WTC11 (cell line): Measurements from ENCODE around the gene RASSF1. TPM values are rescaled to one million over a fixed set of nuclear protein-coding genes. Genes with fewer than 3 reads are reported as not detected.
"Not testable (repeated sequence)": the region's sequence is repeated elsewhere in the genome, so short reads cannot be mapped to it uniquely, and the experiment has no call there.

Source experiments
- ATAC-seq: fragments of 200-7000 bp; cut with Tn5 transposase; 2 replicates; pipeline ENCODE4 v1.10.0; 2021; ENCODE audit warnings: mild to moderate bottlenecking, moderate library complexity
- CTCF ChIA-PET: fragments of 300-600 bp; sonication (Branson Sonifier 250); formaldehyde crosslinking; loops from one replicate; lab custom pipeline; 2021; ENCODE audit warnings: antibody characterized with exemption; lab: Charles Lee
- POLR2A ChIA-PET: fragments of 350-600 bp; sonication (Branson Sonifier 250); formaldehyde crosslinking; loops from one replicate; lab custom pipeline; 2021; ENCODE audit warnings: antibody characterized with exemption; lab: Charles Lee
- DNase-seq: peaks from one replicate; pipeline ENCODE4 v3.0.0; 2021; ENCODE audit warnings: low spot score
- H3K27ac Mint-ChIP-seq: 2 replicates; pipeline ENCODE4 v1.8.0; 2021; ENCODE audit warnings: mixed read lengths
- H3K27me3 Mint-ChIP-seq: 2 replicates; pipeline ENCODE4 v1.8.0; 2021; ENCODE audit warnings: low read depth, mild to moderate bottlenecking, moderate library complexity, mixed read lengths
- H3K36me3 Mint-ChIP-seq: 2 replicates; pipeline ENCODE4 v1.8.0; 2021; ENCODE audit warnings: mixed read lengths
- H3K4me1 Mint-ChIP-seq: 2 replicates; pipeline ENCODE4 v1.8.0; 2022; ENCODE audit warnings: mixed read lengths
- H3K4me3 Mint-ChIP-seq: 2 replicates; pipeline ENCODE4 v1.8.0; 2021; ENCODE audit warnings: mild to moderate bottlenecking, moderate library complexity, mixed read lengths
- H3K9me3 Mint-ChIP-seq: 2 replicates; pipeline ENCODE4 v1.8.0; 2021; ENCODE audit warnings: mixed read lengths
- JAZF1 ChIP-seq: fragments of 250-450 bp; sonication (Bioruptor Pico); IDR thresholded peaks from 2 replicates; pipeline ENCODE4 v1.9.0; 2021; ENCODE audit warnings: moderate library complexity, mild to moderate bottlenecking, inconsistent platforms
- NFATC4 ChIP-seq: fragments of 250-450 bp; sonication (Bioruptor Pico); IDR thresholded peaks from 2 replicates; pipeline ENCODE4 v1.9.0; 2021; ENCODE audit warnings: mild to moderate bottlenecking
- NR2C2 ChIP-seq: sonication (generic); formaldehyde crosslinking; IDR thresholded peaks from 2 replicates; pipeline ENCODE4 v1.8.0; 2022; ENCODE audit warnings: mild to moderate bottlenecking, missing genetic modification reagents
- OVOL2 ChIP-seq: fragments of 250-450 bp; sonication (Bioruptor Pico); IDR thresholded peaks from 2 replicates; pipeline ENCODE4 v1.9.0; 2021; ENCODE audit warnings: mild to moderate bottlenecking, borderline replicate concordance
- SMAD3 ChIP-seq: sonication (generic); formaldehyde crosslinking; IDR thresholded peaks from 2 replicates; pipeline ENCODE4 v1.8.0; 2022; ENCODE audit warnings: missing genetic modification reagents, mild to moderate bottlenecking, borderline replicate concordance
- ZNF317 ChIP-seq: sonication (generic); formaldehyde crosslinking; IDR thresholded peaks from 2 replicates; pipeline ENCODE4 v1.8.1; 2023; ENCODE audit warnings: low read depth, mild to moderate bottlenecking, moderate library complexity, missing genetic modification reagents, borderline replicate concordance
- total RNA-seq: library from RNA; stranded (reverse); gene quantifications from 3 replicates; pipeline ENCODE4 v1.2.3, GENCODE V29; 2021
- TF ChIP-seq, protein P1 (sequence below): fragments of 250-450 bp; sonication (Bioruptor Pico); conservative IDR thresholded peaks from 2 replicates; pipeline ENCODE4 v1.9.0; 2021; ENCODE audit warnings: mild to moderate bottlenecking
- TF ChIP-seq, protein P2 (sequence below): fragments of 250-450 bp; sonication (Bioruptor Pico); IDR thresholded peaks from 2 replicates; pipeline ENCODE4 v1.9.0; 2021; ENCODE audit warnings: mild to moderate bottlenecking
- TF ChIP-seq, protein P3 (sequence below): sonication (generic); formaldehyde crosslinking; IDR thresholded peaks from 2 replicates; pipeline ENCODE4 v1.8.0; 2023; ENCODE audit warnings: mild to moderate bottlenecking, missing genetic modification reagents
- TF ChIP-seq, protein P4 (sequence below): sonication (generic); formaldehyde crosslinking; IDR thresholded peaks from 2 replicates; pipeline ENCODE4 v1.8.1; 2022; ENCODE audit warnings: mild to moderate bottlenecking, missing genetic modification reagents, moderate library complexity, borderline replicate concordance
- TF ChIP-seq, protein P5 (sequence below): sonication (generic); formaldehyde crosslinking; IDR thresholded peaks from 2 replicates; pipeline ENCODE4 v1.8.0; 2023; ENCODE audit warnings: missing genetic modification reagents
- TF ChIP-seq, protein P6 (sequence below): sonication (generic); formaldehyde crosslinking; IDR thresholded peaks from 2 replicates; pipeline ENCODE4 v1.8.0; 2022; ENCODE audit warnings: missing genetic modification reagents
- TF ChIP-seq, protein P7 (sequence below): sonication (generic); formaldehyde crosslinking; conservative IDR thresholded peaks from 2 replicates; pipeline ENCODE4 v1.8.1; 2022; ENCODE audit warnings: mild to moderate bottlenecking, missing genetic modification reagents
- TF ChIP-seq, protein P8 (sequence below): fragments of 250-450 bp; sonication (Bioruptor Pico); IDR thresholded peaks from 2 replicates; pipeline ENCODE4 v1.9.0; 2021; ENCODE audit warnings: mild to moderate bottlenecking

RASSF1 gene
- total RNA-seq, 1 experiment from 2014 or later, result 14.5 TPM

DNA sequence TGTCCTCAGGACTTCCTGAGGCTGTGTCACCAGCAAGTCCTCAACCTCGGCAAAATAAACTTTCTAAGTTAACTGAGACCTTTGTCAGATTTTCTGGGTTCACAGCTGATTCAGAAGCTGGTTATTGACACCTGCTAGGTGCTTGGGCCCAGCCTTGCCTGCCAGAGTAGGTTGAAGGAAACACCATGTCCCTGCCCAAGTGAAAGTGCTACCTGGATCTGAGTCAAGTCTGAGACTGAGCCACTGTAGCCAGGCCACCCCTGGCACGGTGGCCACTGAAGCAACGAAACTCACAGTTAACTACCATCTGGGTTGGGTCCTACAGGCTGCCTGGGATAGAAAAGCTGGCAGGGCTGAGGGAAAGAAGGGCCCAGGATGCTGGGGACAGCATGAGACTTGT, 26.3 kb downstream of the RASSF1 start:
- no peak overlapping the region for H3K4me3 Mint-ChIP-seq
- no peak for TF ChIP-seq ZNF317 (CRISPR knock-in tag)
- ChIA-PET POLR2A (interaction anchor here (0.6 kb wide), 1 partner anchor 22 kb away, joined by 3 read pairs; the partner anchor contains the start of gene IFRD2), CTCF (no interaction called here)
- peaks cover 5% of the 10 kb centered on the region; the same call in 1 of the 2 replicates for H3K4me1 Mint-ChIP-seq
- H3K36me3 Mint-ChIP-seq, result peaks cover 47% of the 10 kb centered on the region
- no peak for ATAC-seq
- peak overlapping the region; percentile 45; the same call in 1 of the 2 replicates for H3K27ac Mint-ChIP-seq
- peaks cover 6% of the 10 kb centered on the region; the same call in 1 of the 2 replicates for H3K27me3 Mint-ChIP-seq
- no peak for DNase-seq
- H3K9me3 Mint-ChIP-seq, result peaks cover 13% of the 10 kb centered on the region

DNA sequence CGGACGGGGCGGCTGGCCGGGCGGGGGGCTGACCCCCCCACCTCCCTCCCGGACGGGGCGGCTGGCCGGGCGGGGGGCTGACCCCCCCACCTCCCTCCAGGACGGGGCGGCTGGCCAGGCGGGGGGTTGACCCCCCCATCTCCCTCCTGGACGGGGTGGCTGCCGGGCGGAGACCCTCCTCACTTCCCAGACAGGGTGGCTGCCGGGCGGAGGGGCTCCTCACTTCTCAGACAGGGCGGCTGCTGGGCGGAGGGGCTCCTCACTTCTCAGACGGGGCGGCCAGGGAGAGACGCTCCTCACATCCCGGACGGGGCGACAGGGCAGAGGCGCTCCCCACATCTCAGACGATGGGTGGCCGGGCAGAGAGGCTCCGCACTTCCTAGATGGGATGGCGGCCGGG, 28.6 kb downstream of the RASSF1 start:
- POLR2A ChIA-PET, H3K4me3 Mint-ChIP-seq, DNase-seq, CTCF ChIA-PET, H3K4me1 Mint-ChIP-seq, ATAC-seq, H3K27ac Mint-ChIP-seq: not testable (repeated sequence)
- Mint-ChIP-seq H3K9me3 (peaks cover 13% of the 10 kb centered on the region), H3K27me3 (peaks cover 16% of the 10 kb centered on the region; the same call in 1 of the 2 replicates), H3K36me3 (peaks cover 42% of the 10 kb centered on the region)

DNA sequence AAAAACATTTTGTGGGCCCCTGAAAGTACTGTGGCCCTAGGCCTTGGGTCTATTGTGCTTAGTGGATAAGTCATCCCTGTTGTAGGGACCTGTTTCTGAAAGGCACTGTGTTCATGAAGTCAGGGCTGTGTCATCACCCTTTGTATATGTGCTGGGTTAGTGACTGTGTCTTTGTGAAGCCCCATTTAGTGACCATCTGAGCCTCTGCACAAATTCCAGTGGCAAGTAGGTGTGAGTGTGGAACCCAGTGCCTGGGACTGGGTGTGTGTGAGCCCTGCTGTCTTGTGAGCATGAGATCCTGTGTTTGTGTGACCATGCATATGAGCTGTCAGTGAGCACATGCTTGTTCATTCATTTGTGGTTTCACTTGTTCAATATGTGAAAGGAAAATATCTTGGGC, 36.0 kb downstream of the RASSF1 start:
- CTCF ChIA-PET, result no interaction called here
- TF ChIP-seq SMAD3, result no peak
- TF ChIP-seq, protein P1, sequence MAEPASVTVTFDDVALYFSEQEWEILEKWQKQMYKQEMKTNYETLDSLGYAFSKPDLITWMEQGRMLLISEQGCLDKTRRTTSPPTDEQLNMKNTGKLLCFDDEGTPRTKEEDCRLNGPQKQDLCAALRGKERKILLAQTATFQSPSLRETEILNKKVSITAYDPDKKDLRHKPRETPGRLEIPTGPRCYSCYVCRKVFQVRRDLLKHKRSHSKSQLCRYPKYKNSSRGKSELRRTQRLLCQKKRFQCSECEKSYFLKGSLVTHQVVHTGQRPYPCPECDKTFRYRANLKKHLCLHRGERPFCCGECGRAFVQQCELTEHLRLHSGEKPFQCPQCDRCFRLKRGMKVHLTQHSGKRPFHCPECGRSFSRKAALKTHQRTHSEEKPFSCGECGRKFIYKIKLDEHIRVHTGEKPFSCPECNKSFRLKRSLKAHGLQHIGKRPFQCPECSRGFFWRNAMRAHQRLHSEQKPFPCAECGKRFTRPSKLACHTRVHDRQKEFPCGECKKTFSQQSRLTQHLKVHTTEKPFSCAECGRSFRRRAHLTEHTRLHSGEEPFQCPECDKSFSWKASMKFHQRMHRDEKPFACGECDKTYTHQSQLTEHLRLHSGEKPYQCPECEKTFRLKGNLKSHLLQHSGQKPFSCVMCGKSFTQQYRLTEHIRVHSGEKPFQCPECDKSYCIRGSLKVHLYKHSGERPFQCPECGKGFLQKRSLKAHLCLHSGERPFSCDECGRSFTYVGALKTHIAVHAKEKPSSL (CRISPR knock-in tag), result no peak
- no peak for TF ChIP-seq JAZF1 (CRISPR knock-in tag)
- TF ChIP-seq, protein P2, sequence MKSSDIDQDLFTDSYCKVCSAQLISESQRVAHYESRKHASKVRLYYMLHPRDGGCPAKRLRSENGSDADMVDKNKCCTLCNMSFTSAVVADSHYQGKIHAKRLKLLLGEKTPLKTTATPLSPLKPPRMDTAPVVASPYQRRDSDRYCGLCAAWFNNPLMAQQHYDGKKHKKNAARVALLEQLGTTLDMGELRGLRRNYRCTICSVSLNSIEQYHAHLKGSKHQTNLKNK, result no peak
- TF ChIP-seq NR2C2 (CRISPR knock-in tag), result no peak
- TF ChIP-seq, protein P3, sequence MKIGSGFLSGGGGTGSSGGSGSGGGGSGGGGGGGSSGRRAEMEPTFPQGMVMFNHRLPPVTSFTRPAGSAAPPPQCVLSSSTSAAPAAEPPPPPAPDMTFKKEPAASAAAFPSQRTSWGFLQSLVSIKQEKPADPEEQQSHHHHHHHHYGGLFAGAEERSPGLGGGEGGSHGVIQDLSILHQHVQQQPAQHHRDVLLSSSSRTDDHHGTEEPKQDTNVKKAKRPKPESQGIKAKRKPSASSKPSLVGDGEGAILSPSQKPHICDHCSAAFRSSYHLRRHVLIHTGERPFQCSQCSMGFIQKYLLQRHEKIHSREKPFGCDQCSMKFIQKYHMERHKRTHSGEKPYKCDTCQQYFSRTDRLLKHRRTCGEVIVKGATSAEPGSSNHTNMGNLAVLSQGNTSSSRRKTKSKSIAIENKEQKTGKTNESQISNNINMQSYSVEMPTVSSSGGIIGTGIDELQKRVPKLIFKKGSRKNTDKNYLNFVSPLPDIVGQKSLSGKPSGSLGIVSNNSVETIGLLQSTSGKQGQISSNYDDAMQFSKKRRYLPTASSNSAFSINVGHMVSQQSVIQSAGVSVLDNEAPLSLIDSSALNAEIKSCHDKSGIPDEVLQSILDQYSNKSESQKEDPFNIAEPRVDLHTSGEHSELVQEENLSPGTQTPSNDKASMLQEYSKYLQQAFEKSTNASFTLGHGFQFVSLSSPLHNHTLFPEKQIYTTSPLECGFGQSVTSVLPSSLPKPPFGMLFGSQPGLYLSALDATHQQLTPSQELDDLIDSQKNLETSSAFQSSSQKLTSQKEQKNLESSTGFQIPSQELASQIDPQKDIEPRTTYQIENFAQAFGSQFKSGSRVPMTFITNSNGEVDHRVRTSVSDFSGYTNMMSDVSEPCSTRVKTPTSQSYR (CRISPR knock-in tag), result no peak
- no peak for TF ChIP-seq OVOL2 (CRISPR knock-in tag)
- TF ChIP-seq NFATC4 (CRISPR knock-in tag), result no peak
- TF ChIP-seq, protein P4, sequence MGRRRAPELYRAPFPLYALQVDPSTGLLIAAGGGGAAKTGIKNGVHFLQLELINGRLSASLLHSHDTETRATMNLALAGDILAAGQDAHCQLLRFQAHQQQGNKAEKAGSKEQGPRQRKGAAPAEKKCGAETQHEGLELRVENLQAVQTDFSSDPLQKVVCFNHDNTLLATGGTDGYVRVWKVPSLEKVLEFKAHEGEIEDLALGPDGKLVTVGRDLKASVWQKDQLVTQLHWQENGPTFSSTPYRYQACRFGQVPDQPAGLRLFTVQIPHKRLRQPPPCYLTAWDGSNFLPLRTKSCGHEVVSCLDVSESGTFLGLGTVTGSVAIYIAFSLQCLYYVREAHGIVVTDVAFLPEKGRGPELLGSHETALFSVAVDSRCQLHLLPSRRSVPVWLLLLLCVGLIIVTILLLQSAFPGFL (CRISPR knock-in tag), result no peak
- TF ChIP-seq, protein P5, sequence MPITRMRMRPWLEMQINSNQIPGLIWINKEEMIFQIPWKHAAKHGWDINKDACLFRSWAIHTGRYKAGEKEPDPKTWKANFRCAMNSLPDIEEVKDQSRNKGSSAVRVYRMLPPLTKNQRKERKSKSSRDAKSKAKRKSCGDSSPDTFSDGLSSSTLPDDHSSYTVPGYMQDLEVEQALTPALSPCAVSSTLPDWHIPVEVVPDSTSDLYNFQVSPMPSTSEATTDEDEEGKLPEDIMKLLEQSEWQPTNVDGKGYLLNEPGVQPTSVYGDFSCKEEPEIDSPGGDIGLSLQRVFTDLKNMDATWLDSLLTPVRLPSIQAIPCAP (CRISPR knock-in tag), result no peak
- TF ChIP-seq, protein P6, sequence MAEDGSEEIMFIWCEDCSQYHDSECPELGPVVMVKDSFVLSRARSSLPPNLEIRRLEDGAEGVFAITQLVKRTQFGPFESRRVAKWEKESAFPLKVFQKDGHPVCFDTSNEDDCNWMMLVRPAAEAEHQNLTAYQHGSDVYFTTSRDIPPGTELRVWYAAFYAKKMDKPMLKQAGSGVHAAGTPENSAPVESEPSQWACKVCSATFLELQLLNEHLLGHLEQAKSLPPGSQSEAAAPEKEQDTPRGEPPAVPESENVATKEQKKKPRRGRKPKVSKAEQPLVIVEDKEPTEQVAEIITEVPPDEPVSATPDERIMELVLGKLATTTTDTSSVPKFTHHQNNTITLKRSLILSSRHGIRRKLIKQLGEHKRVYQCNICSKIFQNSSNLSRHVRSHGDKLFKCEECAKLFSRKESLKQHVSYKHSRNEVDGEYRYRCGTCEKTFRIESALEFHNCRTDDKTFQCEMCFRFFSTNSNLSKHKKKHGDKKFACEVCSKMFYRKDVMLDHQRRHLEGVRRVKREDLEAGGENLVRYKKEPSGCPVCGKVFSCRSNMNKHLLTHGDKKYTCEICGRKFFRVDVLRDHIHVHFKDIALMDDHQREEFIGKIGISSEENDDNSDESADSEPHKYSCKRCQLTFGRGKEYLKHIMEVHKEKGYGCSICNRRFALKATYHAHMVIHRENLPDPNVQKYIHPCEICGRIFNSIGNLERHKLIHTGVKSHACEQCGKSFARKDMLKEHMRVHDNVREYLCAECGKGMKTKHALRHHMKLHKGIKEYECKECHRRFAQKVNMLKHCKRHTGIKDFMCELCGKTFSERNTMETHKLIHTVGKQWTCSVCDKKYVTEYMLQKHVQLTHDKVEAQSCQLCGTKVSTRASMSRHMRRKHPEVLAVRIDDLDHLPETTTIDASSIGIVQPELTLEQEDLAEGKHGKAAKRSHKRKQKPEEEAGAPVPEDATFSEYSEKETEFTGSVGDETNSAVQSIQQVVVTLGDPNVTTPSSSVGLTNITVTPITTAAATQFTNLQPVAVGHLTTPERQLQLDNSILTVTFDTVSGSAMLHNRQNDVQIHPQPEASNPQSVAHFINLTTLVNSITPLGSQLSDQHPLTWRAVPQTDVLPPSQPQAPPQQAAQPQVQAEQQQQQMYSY (CRISPR knock-in tag), result no peak
- TF ChIP-seq, protein P7, sequence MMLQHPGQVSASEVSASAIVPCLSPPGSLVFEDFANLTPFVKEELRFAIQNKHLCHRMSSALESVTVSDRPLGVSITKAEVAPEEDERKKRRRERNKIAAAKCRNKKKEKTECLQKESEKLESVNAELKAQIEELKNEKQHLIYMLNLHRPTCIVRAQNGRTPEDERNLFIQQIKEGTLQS (CRISPR knock-in tag), result no peak
- TF ChIP-seq, protein P8, sequence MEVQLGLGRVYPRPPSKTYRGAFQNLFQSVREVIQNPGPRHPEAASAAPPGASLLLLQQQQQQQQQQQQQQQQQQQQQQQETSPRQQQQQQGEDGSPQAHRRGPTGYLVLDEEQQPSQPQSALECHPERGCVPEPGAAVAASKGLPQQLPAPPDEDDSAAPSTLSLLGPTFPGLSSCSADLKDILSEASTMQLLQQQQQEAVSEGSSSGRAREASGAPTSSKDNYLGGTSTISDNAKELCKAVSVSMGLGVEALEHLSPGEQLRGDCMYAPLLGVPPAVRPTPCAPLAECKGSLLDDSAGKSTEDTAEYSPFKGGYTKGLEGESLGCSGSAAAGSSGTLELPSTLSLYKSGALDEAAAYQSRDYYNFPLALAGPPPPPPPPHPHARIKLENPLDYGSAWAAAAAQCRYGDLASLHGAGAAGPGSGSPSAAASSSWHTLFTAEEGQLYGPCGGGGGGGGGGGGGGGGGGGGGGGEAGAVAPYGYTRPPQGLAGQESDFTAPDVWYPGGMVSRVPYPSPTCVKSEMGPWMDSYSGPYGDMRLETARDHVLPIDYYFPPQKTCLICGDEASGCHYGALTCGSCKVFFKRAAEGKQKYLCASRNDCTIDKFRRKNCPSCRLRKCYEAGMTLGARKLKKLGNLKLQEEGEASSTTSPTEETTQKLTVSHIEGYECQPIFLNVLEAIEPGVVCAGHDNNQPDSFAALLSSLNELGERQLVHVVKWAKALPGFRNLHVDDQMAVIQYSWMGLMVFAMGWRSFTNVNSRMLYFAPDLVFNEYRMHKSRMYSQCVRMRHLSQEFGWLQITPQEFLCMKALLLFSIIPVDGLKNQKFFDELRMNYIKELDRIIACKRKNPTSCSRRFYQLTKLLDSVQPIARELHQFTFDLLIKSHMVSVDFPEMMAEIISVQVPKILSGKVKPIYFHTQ (CRISPR knock-in tag), result no peak

More for the DNA sequence above, 36.0 kb downstream of the RASSF1 start:
- Mint-ChIP-seq H3K4me3 (no peak overlapping the region), H3K4me1 (peaks cover 22% of the 10 kb centered on the region), H3K27me3 (peaks cover 11% of the 10 kb centered on the region), H3K27ac (no peak overlapping the region), H3K9me3 (peaks cover 13% of the 10 kb centered on the region), H3K36me3 (peaks cover 18% of the 10 kb centered on the region)
- no peak for ATAC-seq
- POLR2A ChIA-PET, result no interaction called here
- DNase-seq, result no peak
